H1 (cell line): ENCODE results near the gene STAT4. TPM values are rescaled to one million over a fixed set of nuclear protein-coding genes. Genes with fewer than 3 reads are reported as not detected.

Experiments
- ATF2 ChIP-seq: IDR thresholded peaks from 2 replicates; pipeline ENCODE4 v1.6.1; 2012; ENCODE audit warnings: low read length, inconsistent platforms
- CEBPB ChIP-seq: IDR thresholded peaks from 2 replicates; pipeline ENCODE4 v1.6.1; 2012; ENCODE audit warnings: low read depth, low read length
- GABPA ChIP-seq: IDR thresholded peaks from 2 replicates; pipeline ENCODE4 v1.6.1; 2011; ENCODE audit warnings: mild to moderate bottlenecking, low read length, moderate library complexity, borderline replicate concordance; ENCODE audit not compliant: insufficient read depth
- KDM4A ChIP-seq: IDR thresholded peaks from one replicate; pipeline ENCODE4 v1.7.1; 2012; ENCODE audit warnings: low read depth, mild to moderate bottlenecking, moderate library complexity, low read length, inconsistent platforms; ENCODE audit not compliant: severe bottlenecking
- KDM5A ChIP-seq: fragments of 200-600 bp; IDR thresholded peaks from 2 replicates; pipeline ENCODE4 v1.7.1; 2012; ENCODE audit warnings: mild to moderate bottlenecking, low read length, inconsistent platforms, mixed read lengths
- POLR2A ChIP-seq, 2 experiments: IDR thresholded peaks; 1 replicate in 1 of 2; 2 replicates in 1 of 2; pipeline ENCODE4 v1.6.1; 2011; ENCODE audit warnings: low read depth in 2 of 2, low read length in 2 of 2, mild to moderate bottlenecking in 2 of 2; ENCODE audit errors: control extremely low read depth in 1 of 2
- RXRA ChIP-seq: IDR thresholded peaks from 2 replicates; pipeline ENCODE4 v1.6.1; 2011; ENCODE audit warnings: low read depth, mild to moderate bottlenecking, low read length, moderate library complexity; ENCODE audit not compliant: insufficient read depth
- SAP30 ChIP-seq: fragments of 300-600 bp; sonication (generic); IDR thresholded peaks from 2 replicates; pipeline ENCODE4 v1.7.1; 2012; ENCODE audit warnings: low read length, moderate library complexity, mild to moderate bottlenecking, inconsistent platforms; ENCODE audit not compliant: insufficient read depth, insufficient replicate concordance
- SP4 ChIP-seq: IDR thresholded peaks from 2 replicates; pipeline ENCODE4 v1.6.1; 2012; ENCODE audit warnings: low read length, inconsistent platforms
- SRF ChIP-seq: IDR thresholded peaks from 2 replicates; pipeline ENCODE4 v1.6.1; 2011; ENCODE audit warnings: mild to moderate bottlenecking, low read depth, low read length, moderate library complexity
- polyA plus RNA-seq, 7 experiments: library from polyadenylated mRNA; depleted of rRNA in 3 of 7; stranded (reverse) in 5 of 7; unstranded in 2 of 7; fragments of >200 nt in 5 of 7; fragments of 200-250 nt in 2 of 7; gene quantifications; 1 replicate in 5 of 7; 2 replicates in 1 of 7; 4 replicates in 1 of 7; pipeline versions ENCODE4 v1.2.1 to v1.2.3, GENCODE V29; 2011 to 2013; ENCODE audit warnings: missing spikeins in 2 of 7, mixed read lengths in 2 of 7
- total RNA-seq: library from RNA; stranded (reverse); fragmentation: NEBNext Ultra II Directional; extraction: Animal tissue kit (Norgen Biotek cat#: 25700); gene quantifications from 2 replicates; pipeline ENCODE4 v1.2.1, GENCODE V29; 2021
- TF ChIP-seq, protein P1 (sequence below): fragments of 300-600 bp; sonication (generic); IDR thresholded peaks from 2 replicates; pipeline ENCODE4 v1.7.1; 2012; ENCODE audit warnings: low read length, moderate library complexity, mild to moderate bottlenecking, inconsistent platforms; ENCODE audit not compliant: insufficient replicate concordance

The STAT4 gene
- total and polyA plus RNA-seq, 2 of the 8 experiments (the other 6 are each of a cell fraction or from before 2014, with no cell fraction given) = 0.36 to 0.63 TPM

GRCh38 chr2:190987938-190988337 is 162.9 kb downstream of the STAT4 start (continued):
- TF ChIP-seq, protein P1, sequence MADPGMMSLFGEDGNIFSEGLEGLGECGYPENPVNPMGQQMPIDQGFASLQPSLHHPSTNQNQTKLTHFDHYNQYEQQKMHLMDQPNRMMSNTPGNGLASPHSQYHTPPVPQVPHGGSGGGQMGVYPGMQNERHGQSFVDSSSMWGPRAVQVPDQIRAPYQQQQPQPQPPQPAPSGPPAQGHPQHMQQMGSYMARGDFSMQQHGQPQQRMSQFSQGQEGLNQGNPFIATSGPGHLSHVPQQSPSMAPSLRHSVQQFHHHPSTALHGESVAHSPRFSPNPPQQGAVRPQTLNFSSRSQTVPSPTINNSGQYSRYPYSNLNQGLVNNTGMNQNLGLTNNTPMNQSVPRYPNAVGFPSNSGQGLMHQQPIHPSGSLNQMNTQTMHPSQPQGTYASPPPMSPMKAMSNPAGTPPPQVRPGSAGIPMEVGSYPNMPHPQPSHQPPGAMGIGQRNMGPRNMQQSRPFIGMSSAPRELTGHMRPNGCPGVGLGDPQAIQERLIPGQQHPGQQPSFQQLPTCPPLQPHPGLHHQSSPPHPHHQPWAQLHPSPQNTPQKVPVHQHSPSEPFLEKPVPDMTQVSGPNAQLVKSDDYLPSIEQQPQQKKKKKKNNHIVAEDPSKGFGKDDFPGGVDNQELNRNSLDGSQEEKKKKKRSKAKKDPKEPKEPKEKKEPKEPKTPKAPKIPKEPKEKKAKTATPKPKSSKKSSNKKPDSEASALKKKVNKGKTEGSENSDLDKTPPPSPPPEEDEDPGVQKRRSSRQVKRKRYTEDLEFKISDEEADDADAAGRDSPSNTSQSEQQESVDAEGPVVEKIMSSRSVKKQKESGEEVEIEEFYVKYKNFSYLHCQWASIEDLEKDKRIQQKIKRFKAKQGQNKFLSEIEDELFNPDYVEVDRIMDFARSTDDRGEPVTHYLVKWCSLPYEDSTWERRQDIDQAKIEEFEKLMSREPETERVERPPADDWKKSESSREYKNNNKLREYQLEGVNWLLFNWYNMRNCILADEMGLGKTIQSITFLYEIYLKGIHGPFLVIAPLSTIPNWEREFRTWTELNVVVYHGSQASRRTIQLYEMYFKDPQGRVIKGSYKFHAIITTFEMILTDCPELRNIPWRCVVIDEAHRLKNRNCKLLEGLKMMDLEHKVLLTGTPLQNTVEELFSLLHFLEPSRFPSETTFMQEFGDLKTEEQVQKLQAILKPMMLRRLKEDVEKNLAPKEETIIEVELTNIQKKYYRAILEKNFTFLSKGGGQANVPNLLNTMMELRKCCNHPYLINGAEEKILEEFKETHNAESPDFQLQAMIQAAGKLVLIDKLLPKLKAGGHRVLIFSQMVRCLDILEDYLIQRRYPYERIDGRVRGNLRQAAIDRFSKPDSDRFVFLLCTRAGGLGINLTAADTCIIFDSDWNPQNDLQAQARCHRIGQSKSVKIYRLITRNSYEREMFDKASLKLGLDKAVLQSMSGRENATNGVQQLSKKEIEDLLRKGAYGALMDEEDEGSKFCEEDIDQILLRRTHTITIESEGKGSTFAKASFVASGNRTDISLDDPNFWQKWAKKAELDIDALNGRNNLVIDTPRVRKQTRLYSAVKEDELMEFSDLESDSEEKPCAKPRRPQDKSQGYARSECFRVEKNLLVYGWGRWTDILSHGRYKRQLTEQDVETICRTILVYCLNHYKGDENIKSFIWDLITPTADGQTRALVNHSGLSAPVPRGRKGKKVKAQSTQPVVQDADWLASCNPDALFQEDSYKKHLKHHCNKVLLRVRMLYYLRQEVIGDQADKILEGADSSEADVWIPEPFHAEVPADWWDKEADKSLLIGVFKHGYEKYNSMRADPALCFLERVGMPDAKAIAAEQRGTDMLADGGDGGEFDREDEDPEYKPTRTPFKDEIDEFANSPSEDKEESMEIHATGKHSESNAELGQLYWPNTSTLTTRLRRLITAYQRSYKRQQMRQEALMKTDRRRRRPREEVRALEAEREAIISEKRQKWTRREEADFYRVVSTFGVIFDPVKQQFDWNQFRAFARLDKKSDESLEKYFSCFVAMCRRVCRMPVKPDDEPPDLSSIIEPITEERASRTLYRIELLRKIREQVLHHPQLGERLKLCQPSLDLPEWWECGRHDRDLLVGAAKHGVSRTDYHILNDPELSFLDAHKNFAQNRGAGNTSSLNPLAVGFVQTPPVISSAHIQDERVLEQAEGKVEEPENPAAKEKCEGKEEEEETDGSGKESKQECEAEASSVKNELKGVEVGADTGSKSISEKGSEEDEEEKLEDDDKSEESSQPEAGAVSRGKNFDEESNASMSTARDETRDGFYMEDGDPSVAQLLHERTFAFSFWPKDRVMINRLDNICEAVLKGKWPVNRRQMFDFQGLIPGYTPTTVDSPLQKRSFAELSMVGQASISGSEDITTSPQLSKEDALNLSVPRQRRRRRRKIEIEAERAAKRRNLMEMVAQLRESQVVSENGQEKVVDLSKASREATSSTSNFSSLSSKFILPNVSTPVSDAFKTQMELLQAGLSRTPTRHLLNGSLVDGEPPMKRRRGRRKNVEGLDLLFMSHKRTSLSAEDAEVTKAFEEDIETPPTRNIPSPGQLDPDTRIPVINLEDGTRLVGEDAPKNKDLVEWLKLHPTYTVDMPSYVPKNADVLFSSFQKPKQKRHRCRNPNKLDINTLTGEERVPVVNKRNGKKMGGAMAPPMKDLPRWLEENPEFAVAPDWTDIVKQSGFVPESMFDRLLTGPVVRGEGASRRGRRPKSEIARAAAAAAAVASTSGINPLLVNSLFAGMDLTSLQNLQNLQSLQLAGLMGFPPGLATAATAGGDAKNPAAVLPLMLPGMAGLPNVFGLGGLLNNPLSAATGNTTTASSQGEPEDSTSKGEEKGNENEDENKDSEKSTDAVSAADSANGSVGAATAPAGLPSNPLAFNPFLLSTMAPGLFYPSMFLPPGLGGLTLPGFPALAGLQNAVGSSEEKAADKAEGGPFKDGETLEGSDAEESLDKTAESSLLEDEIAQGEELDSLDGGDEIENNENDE = no peak
- TF ChIP-seq SRF = no peak
- no peak for TF ChIP-seq SAP30
- TF ChIP-seq KDM5A = no peak
- no peak for TF ChIP-seq RXRA
- no peak for TF ChIP-seq ATF2
- TF ChIP-seq KDM4A = no peak
- no peak for TF ChIP-seq GABPA
- TF ChIP-seq SP4 = no peak
- no peak for TF ChIP-seq POLR2A (IDR thresholded peaks at IDR 0.05; ENCODE audit: control extremely low read depth in 1 of 2, low read depth in 2 of 2, low read length in 2 of 2)
- no peak for TF ChIP-seq CEBPB
